SH-SY5Y (cell line): Measurements from ENCODE around the gene HLX.

Experiments used
- GATA2 ChIP-seq: IDR thresholded peaks from 2 replicates; pipeline ENCODE4 v1.6.1; 2011; ENCODE audit warnings: mild to moderate bottlenecking, low read depth, low read length
- GATA3 ChIP-seq: IDR thresholded peaks from 2 replicates; pipeline ENCODE4 v1.6.1; 2011; ENCODE audit warnings: low read depth, mild to moderate bottlenecking, low read length, moderate library complexity

- no peak for TF ChIP-seq GATA2
- TF ChIP-seq GATA3 = no peak
Measured at GRCh38 chr1:220834155-220834870, 44.9 kb upstream of the HLX start.
